SK-N-MC (cell line): Measurements from ENCODE around the gene CELA2A.
"Not testable (repeated sequence)": the region's sequence is repeated elsewhere in the genome, so short reads cannot be mapped to it uniquely, and the experiment has no call there.

Experiments used
- DNase-seq: peaks from one replicate; pipeline ENCODE4 v3.0.0-alpha.2; 2011; ENCODE audit warnings: low read depth, low spot score
- H3K27ac ChIP-seq: fragments of 200-600 bp; sonication (generic); 2 replicates; pipeline ENCODE4 v1.5.1; 2016; ENCODE audit warnings: mixed run types
- H3K36me3 ChIP-seq: fragments of 200-600 bp; sonication (generic); 2 replicates; pipeline ENCODE4 v1.6.1; 2017; ENCODE audit warnings: antibody characterized with exemption, low read length, mixed read lengths; ENCODE audit not compliant: insufficient read depth
- H3K4me3 ChIP-seq: fragments of 200-600 bp; sonication (generic); 2 replicates; pipeline ENCODE4 v1.5.1; 2016
- H3K9ac ChIP-seq: fragments of 200-600 bp; sonication (generic); 2 replicates; pipeline ENCODE4 v1.8.0; 2017; ENCODE audit warnings: mixed run types, mixed read lengths; ENCODE audit not compliant: insufficient read length
- H3K9me3 ChIP-seq: fragments of 200-600 bp; sonication (generic); 2 replicates; pipeline ENCODE4 v1.6.1; 2017; ENCODE audit warnings: low read depth, mild to moderate bottlenecking, antibody characterized with exemption, low read length, moderate library complexity, mixed read lengths
- EZH2 ChIP-seq: fragments of 200-600 bp; sonication (generic); IDR thresholded peaks from one replicate; pipeline ENCODE4 v1.6.1; 2017; ENCODE audit warnings: antibody characterized with exemption
- FOXP2 ChIP-seq: optimal IDR thresholded peaks from 2 replicates; pipeline ENCODE3; 2011; ENCODE audit warnings: mild to moderate bottlenecking, moderate library complexity; ENCODE audit not compliant: insufficient read depth; ENCODE audit errors: extremely low read length, control extremely low read depth
- POLR2AphosphoS5 ChIP-seq: IDR thresholded peaks from 2 replicates; pipeline ENCODE4 v1.6.1; 2012; ENCODE audit warnings: mild to moderate bottlenecking, low read depth, low read length, borderline replicate concordance

Gene CELA2A

DNA sequence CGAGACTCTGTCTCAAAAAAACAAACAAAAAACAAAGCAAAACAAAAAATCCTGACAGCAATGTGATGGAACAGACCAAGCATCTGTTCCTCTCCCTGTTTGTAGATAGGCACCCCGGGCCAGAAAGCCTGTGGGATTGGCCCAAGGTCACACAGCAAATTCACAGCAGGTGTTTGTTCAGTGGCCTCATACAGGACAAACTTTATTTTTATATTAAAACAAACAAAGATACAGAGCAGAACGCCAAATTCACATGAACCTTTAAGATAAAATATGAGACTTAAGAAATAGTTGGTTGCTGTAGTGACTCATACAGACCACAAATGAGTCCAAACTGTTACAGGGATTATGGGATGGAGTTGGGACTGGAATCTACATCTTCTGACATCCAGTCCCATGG lies 2.3 kb upstream of the CELA2A start:
- no peak for DNase-seq
- Histone ChIP-seq H3K9ac (no peak overlapping the region), H3K27ac (no peak overlapping the region), H3K9me3 (no peaks in the 10 kb centered on the region), H3K4me3 (no peak overlapping the region), H3K36me3 (no peaks in the 10 kb centered on the region)
- no peak for TF ChIP-seq POLR2AphosphoS5
- TF ChIP-seq FOXP2: no peak
- TF ChIP-seq EZH2: no peak

DNA sequence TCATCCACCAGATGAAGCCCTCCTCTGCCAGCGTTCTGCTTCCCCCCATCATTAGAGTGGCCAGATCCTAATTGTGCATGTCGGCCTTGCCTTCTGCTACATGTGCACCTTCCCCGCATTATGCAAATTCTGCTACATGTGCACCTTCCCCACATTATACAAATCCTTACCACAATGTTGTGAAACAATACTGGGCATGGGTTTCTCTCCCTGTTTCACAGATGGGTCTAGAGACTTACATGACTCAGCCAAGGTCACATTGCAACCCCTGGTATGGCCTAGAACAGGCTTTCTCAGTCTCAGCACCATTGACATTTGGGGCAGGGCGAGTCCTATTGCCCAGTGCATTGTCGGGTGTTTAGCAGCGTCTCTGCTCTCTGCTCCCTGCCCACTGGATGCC lies 1.0 kb upstream of the CELA2A start:
- Histone ChIP-seq H3K4me3 (no peak overlapping the region), H3K9me3 (no peaks in the 10 kb centered on the region), H3K36me3 (no peaks in the 10 kb centered on the region), H3K9ac (no peak overlapping the region), H3K27ac (no peak overlapping the region)
- no peak for DNase-seq
- TF ChIP-seq FOXP2 (no peak), EZH2 (no peak)

DNA sequence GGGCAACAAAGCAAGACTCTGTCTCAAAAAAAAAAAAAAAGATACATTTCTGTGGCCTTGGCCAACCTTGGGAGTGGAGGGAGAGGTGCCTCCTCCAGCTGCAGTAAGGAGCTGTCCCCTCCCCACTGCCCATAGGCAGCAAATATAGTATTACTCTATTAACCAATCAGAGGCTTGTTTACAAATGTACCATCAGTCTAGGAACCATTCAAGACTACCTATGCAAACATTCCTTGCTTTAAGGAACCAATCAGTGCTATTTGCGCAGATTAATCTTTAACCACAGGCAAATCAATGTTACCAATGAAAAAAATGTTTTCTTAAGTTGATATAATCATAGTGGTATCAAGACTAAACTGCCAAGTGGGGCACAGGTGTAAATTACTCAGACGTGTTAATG lies 1.1 kb downstream of the CELA2A start:
- Histone ChIP-seq H3K36me3 (no peaks in the 10 kb centered on the region), H3K27ac (no peak overlapping the region), H3K4me3 (no peak overlapping the region), H3K9ac (no peak overlapping the region), H3K9me3 (no peaks in the 10 kb centered on the region)
- DNase-seq: no peak
- TF ChIP-seq POLR2AphosphoS5: no peak
- TF ChIP-seq EZH2: no peak
- no peak for TF ChIP-seq FOXP2

DNA sequence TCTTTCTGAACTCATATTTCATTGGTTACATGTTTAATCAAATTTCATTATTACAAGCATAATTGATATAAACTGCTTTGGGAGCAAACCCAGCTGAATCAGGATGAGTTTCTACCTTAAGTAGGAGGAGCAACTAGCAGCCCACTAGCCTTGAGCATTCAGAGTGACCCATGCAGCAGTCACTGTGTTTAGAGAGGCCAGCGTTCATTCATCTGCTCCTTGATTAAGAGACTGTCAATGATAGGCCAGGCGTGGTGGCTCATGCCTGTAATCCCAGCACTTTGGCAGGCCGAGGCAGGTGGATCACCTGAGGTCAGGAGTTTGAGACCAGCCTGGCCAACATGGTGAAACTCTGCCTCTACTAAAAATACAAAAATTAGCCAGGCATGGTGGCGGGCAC lies 1.9 kb downstream of the CELA2A start:
- H3K4me3 ChIP-seq, H3K9me3 ChIP-seq, H3K36me3 ChIP-seq, H3K27ac ChIP-seq, DNase-seq, H3K9ac ChIP-seq: not testable (repeated sequence)

DNA sequence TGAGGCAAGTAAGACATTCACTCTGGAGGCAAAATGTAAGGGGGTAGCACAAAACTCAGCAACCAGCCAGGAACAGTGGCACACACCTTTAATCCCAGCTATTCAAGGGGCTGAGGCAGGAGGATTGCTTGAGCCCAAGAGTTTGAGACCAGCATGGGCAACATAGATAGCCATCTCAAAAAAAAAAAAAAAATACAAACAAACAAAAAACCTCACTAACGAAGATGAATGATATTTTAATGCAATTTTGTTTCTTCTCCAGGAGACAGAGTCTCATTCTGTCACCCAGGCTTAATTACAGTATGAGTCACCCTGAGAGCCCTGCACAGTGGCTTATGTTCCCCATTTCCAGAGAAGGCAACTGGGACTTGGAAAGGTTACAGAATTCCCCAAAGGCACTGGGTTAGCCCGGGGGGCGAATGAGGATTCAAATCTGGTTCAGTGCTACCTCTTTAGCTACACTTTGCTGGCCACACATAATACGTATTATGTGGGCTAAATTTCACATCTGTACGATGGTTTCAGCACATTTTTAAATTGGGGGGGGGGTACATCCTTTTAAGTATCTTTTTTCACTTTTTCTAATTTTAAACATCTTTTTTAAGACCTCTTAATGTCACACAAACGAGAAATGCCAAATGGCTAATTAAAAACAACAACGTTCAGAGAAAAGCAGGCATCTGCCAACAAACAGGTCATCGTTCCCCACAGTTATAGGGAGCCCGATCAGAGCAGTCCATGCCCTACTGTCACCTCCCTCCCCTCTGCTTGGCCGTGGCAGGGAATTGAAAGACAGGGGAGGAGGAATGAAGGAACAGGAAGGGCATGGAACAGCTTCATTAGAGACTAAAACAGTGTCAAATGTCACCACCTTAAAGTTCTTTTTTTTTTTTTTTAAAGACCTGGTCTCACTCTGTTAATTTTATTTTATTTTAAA lies 3.5 kb downstream of the CELA2A start:
- no peak for TF ChIP-seq POLR2AphosphoS5
- no peak for TF ChIP-seq EZH2
- no peak overlapping the region for H3K9ac ChIP-seq
- H3K27ac ChIP-seq: no peak overlapping the region
- H3K9me3 ChIP-seq: no peaks in the 10 kb centered on the region
- no peak overlapping the region for H3K4me3 ChIP-seq
- DNase-seq: no peak
- no peaks in the 10 kb centered on the region for H3K36me3 ChIP-seq

DNA sequence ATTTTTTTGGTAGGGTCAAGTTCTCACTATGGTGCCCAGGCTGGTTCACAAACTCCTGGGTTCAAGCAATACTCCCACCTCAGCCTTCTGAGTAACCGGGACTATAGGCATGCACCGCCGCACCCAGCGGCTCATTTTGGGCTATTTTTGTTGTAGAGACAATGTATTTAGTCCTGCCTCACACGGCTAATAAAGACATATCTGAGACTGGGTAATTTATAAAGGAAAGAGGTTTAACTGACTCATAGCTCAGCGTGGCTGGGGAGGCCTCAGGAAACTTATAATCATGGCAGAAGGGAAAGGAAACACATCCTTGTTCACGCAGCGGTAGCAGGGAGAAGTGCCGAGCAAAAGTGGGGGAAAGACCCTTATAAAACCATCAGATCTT lies 4.2 kb downstream of the CELA2A start:
- no peak for DNase-seq
- H3K27ac ChIP-seq: no peak overlapping the region
- no peak for TF ChIP-seq FOXP2
- no peak for TF ChIP-seq EZH2
- no peak for TF ChIP-seq POLR2AphosphoS5
- H3K9ac ChIP-seq: no peak overlapping the region
- no peak overlapping the region for H3K4me3 ChIP-seq
- no peaks in the 10 kb centered on the region for H3K36me3 ChIP-seq
- H3K9me3 ChIP-seq: no peaks in the 10 kb centered on the region

DNA sequence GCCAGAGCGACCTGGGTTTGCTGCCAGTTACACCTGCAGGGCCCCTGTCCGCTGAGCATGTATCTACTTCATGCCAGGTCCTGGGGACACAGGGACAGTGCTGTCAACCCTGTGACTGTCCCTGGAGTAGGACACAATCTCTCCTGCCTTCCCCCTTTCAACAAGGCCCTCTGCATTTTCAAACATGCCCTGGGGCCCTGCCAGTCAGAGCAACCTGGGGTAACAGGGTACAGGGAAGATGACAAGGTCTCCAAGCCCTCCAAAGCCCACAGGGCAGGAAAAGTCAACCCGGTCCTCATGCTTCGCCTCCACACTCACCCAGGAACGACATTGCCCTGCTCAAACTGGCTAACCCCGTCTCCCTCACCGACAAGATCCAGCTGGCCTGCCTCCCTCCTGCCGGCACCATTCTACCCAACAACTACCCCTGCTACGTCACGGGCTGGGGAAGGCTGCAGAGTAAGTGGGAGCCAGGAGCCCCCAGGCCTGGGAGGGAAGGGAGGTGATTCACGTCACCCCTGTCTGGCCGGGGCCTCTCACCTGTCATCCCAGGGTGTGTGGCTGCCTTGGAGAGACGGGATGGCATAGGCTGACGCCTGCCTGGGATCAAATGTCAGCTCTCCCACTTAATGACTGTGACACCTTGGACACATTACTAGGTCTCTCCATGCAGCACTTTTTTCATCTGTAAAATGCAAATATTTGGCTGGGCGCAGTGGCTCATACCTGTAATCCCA lies 6.7 kb downstream of the CELA2A start:
- not testable (repeated sequence) for H3K4me3 ChIP-seq, H3K9ac ChIP-seq, DNase-seq, H3K27ac ChIP-seq, H3K9me3 ChIP-seq, H3K36me3 ChIP-seq

DNA sequence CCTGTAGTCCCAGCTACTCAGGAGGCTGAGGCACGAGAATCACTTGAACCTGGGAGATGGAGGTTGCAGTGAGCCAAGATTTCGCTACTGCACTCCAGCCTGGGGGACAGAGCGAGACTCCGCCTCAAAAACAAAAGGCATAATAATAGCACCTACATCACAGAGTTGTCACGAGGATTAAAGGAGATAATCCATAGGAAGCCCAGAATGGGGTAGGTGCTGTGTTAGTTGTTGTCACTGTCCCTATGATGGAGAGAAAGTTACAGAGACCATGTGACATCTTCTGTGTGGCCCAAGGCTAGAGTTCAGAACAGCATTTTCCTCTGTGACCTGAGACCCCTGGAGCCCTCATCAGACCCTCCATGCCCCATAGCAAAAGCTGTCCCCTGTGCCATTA lies 7.4 kb downstream of the CELA2A start:
- H3K27ac ChIP-seq, H3K9me3 ChIP-seq, H3K9ac ChIP-seq, DNase-seq, H3K4me3 ChIP-seq, H3K36me3 ChIP-seq: not testable (repeated sequence)

DNA sequence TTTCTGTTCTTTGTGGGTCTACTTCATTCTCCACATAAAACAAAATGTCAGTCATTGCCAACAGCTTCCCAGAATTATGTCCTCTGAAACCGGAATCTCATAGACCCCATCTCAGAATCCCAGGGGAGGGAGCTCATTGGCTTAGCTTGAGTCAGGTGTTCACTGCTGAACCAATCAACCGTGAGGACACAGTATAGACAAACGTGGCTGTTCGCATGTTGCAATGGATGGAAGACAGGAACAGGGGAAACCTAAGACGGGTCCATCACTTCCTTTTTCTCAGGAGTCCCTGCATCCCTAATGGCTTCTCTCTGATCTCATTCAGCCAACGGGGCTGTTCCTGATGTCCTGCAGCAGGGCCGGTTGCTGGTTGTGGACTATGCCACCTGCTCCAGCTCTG lies 9.1 kb downstream of the CELA2A start:
- no peak overlapping the region for H3K9ac ChIP-seq
- no peak for DNase-seq
- H3K9me3 ChIP-seq: no peaks in the 10 kb centered on the region
- TF ChIP-seq POLR2AphosphoS5 (no peak), FOXP2 (no peak), EZH2 (no peak)
- no peaks in the 10 kb centered on the region for H3K36me3 ChIP-seq
- H3K27ac ChIP-seq: no peak overlapping the region
- no peak overlapping the region for H3K4me3 ChIP-seq

DNA sequence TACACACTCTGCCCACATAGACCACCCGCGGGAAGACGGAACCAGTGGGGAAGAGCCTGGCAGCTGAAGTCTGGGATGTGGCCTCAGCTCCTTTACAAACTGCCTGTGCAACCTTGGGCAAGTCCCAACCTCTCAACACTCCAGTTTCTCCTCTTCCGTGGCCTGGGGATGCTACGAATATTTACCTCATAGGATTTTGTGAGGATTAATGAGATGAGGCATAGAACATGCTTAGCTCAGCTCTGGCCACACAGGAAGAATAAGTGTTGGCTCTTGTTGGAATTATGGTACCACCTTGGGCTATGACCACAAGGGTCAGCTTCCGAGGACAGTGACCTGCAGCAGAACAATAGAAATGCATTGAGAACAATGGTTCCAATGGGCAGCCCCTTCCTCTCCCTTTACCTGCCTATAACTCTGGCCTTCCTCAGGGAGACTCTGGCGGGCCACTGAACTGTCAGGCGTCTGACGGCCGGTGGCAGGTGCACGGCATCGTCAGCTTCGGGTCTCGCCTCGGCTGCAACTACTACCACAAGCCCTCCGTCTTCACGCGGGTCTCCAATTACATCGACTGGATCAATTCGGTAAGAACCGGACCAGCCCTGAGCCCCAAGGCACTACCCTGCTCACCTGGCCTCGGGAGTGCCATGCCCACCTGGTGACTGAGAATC lies 10.6 kb downstream of the CELA2A start:
- H3K9me3 ChIP-seq, H3K4me3 ChIP-seq, DNase-seq, H3K27ac ChIP-seq, H3K9ac ChIP-seq, H3K36me3 ChIP-seq: not testable (repeated sequence)
